ENCODE measurements around the gene VEGFB. TPM values are rescaled to one million over a fixed set of nuclear protein-coding genes. Genes with fewer than 3 reads are reported as not detected.
A peak's percentile ranks its signal among the peaks of the same experiment; 100 is the strongest.

The VEGFB gene
- total RNA-seq, 6 experiments from 2014 or later, result 7.5 to 33.2 (median 16.6) TPM

GRCh38 chr11:64192434-64192833, 42.0 kb upstream of the VEGFB start:
- 68% methylated on average over 2 of the region's 5 CpGs for WGBS (ENCODE audit: insufficient coverage, low coverage, low lambda C conversion rate, missing lambda C conversion rate)
- H3K4me3 ChIP-seq, result no peak overlapping the region
- H3K4me1 ChIP-seq, result peaks cover 0 to 28% (median 4%) of the 10 kb centered on the region in 4 donors
- DNase-seq (no peak), ATAC-seq (no peak)
- H3K9me3 ChIP-seq, result no peaks in the 10 kb centered on the region
- no peak overlapping the region for H3K27ac ChIP-seq
- intact Hi-C loops (cut with DNase I), result no loop called here
- TF ChIP-seq POLR2A (IDR thresholded peaks at IDR 0.05) (no peak), CTCF (IDR thresholded peaks at IDR 0.05) (no peak)
- H3K36me3 ChIP-seq, result peaks cover 7 to 51% (median 36%) of the 10 kb centered on the region in 4 donors
- no peaks in the 10 kb centered on the region for H3K27me3 ChIP-seq

GRCh38 chr11:64196626-64197025, 37.8 kb upstream of the VEGFB start:
- H3K36me3 ChIP-seq, result peaks cover 7 to 88% (median 53%) of the 10 kb centered on the region in 4 donors
- H3K27ac ChIP-seq, result no peak overlapping the region
- H3K9me3 ChIP-seq, result no peaks in the 10 kb centered on the region
- H3K4me1 ChIP-seq, result no peaks in the 10 kb centered on the region
- DNase-seq (no peak), ATAC-seq (no peak)
- WGBS (ENCODE audit: insufficient coverage, low coverage, low lambda C conversion rate, missing lambda C conversion rate), result 100% methylated on average over 1 of the region's 9 CpGs
- TF ChIP-seq CTCF (IDR thresholded peaks at IDR 0.05), result no peak
- TF ChIP-seq POLR2A (IDR thresholded peaks at IDR 0.05), result no peak
- H3K4me3 ChIP-seq, result no peak overlapping the region
- intact Hi-C loops (cut with DNase I), result no loop called here
- H3K27me3 ChIP-seq, result no peaks in the 10 kb centered on the region

GRCh38 chr11:64198511-64198910, 35.9 kb upstream of the VEGFB start:
- 100% methylated on average over 1 of the region's 2 CpGs for WGBS (ENCODE audit: insufficient coverage, low coverage, low lambda C conversion rate, missing lambda C conversion rate)
- intact Hi-C loops (cut with DNase I), result no loop called here
- Histone ChIP-seq H3K4me1 (no peaks in the 10 kb centered on the region), H3K27ac (no peak overlapping the region), H3K9me3 (no peaks in the 10 kb centered on the region), H3K4me3 (no peak overlapping the region), H3K27me3 (no peaks in the 10 kb centered on the region), H3K36me3 (peaks cover 15 to 95% (median 58%) of the 10 kb centered on the region in 4 donors)
- ATAC-seq (no peak), DNase-seq (no peak)
- TF ChIP-seq POLR2A (IDR thresholded peaks at IDR 0.05) (no peak), CTCF (IDR thresholded peaks at IDR 0.05) (no peak)

- no peak for TF ChIP-seq CTCF (IDR thresholded peaks at IDR 0.05)
- TF ChIP-seq POLR2A (IDR thresholded peaks at IDR 0.05), result no peak
- WGBS (ENCODE audit: insufficient coverage, low coverage, low lambda C conversion rate, missing lambda C conversion rate), result 35% methylated on average over 3 of the region's 3 CpGs
- Histone ChIP-seq H3K27ac (no peak overlapping the region), H3K36me3 (peaks cover 12 to 90% (median 41%) of the 10 kb centered on the region in 4 donors), H3K9me3 (no peaks in the 10 kb centered on the region), H3K4me3 (no peak overlapping the region), H3K4me1 (no peaks in the 10 kb centered on the region), H3K27me3 (no peaks in the 10 kb centered on the region)
- DNase-seq (no peak), ATAC-seq (peak in 1 of 4 donors; percentile 41)
- intact Hi-C loops (cut with DNase I), result no loop called here
Measured at GRCh38 chr11:64201543-64201942, 32.8 kb upstream of the VEGFB start.

- H3K9me3 ChIP-seq, result no peaks in the 10 kb centered on the region
- DNase-seq (no peak), ATAC-seq (no peak)
- 33% methylated on average over 1 of the region's 9 CpGs for WGBS (ENCODE audit: insufficient coverage, low coverage, low lambda C conversion rate, missing lambda C conversion rate)
- H3K27me3 ChIP-seq, result no peaks in the 10 kb centered on the region
- peaks cover 12 to 80% (median 29%) of the 10 kb centered on the region in 4 donors for H3K36me3 ChIP-seq
- no peaks in the 10 kb centered on the region for H3K4me1 ChIP-seq
- TF ChIP-seq CTCF (IDR thresholded peaks at IDR 0.05) (no peak), POLR2A (IDR thresholded peaks at IDR 0.05) (no peak)
- no peak overlapping the region for H3K4me3 ChIP-seq
- intact Hi-C loops (cut with DNase I), result no loop called here
- H3K27ac ChIP-seq, result no peak overlapping the region
Measured at GRCh38 chr11:64202992-64203391, 31.4 kb upstream of the VEGFB start.
